ENCODE results near the gene CLASP1.
A peak's percentile ranks its signal among the peaks of the same experiment; 100 is the strongest.
"Not testable (repeated sequence)": the region's sequence is repeated elsewhere in the genome, so short reads cannot be mapped to it uniquely, and the experiment has no call there.

The CLASP1 gene

GRCh38 chr2:121562269-121563176, 86.7 kb downstream of the CLASP1 start:
- Mint-ChIP-seq H3K36me3 (peaks cover 20% of the 10 kb centered on the region), H3K27ac (peak overlapping the region; percentile 71), H3K27me3 (no peaks in the 10 kb centered on the region), H3K4me3 (no peak overlapping the region), H3K4me1 (peaks cover 44% of the 10 kb centered on the region), H3K9me3 (no peaks in the 10 kb centered on the region)
- ATAC-seq: no peak

DNA sequence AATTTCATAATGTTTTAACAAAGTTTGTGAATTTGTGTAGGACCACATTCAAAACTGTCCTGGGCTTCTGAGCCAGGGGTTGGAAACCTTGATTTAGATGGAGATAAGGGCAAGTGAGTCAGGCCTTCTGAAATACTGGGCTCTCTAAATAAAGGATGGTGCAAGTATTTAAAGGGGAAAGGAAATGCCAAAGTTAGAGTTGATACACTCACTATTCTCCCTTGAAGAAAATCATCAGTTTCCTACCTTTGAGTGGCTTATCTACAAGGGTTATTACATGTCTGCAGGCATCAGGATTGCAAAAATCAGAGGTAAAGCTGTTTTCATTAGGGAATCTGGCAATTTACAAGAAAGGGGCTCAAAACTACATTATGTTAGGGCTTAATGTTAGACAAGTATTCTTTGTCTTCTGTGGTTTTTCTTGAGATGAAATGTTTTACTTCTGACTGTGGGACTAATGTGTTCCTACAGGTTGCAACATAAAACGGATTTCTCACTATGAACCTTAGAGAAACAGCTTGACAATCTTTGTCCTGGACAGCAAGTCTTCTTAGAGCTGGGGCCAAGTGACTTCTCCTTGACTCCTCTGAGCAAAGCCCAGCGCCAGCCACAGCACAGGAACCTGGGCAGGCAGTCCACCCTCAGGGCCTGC, 87.5 kb downstream of the CLASP1 start:
- H3K36me3 Mint-ChIP-seq: peaks cover 20% of the 10 kb centered on the region
- H3K27ac Mint-ChIP-seq: no peak overlapping the region
- no peak for ATAC-seq
- H3K4me3 Mint-ChIP-seq: no peak overlapping the region
- no peaks in the 10 kb centered on the region for H3K27me3 Mint-ChIP-seq
- no peaks in the 10 kb centered on the region for H3K9me3 Mint-ChIP-seq
- peaks cover 44% of the 10 kb centered on the region for H3K4me1 Mint-ChIP-seq

DNA sequence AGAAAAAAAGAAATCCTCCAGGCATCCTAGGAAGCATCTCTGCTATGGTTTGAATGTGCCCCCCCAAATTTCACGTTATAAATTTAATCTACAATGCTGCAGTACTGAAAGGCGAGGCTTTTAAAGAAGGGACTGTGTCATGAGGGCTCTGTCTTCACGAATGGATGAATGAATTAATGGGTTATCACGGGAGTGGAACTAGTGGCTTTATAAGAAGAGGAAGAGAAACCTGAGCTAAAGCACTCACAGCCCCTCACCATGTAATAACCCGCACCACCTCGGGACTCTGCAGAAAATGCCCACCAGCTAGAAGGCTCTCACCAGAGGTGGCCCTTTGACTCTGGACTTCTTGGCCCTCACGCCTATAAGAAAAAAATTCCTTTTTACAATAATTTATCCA, 90.9 kb downstream of the CLASP1 start:
- peaks cover 11% of the 10 kb centered on the region for H3K36me3 Mint-ChIP-seq
- no peaks in the 10 kb centered on the region for H3K27me3 Mint-ChIP-seq
- peak; percentile 78 for ATAC-seq
- peaks cover 50% of the 10 kb centered on the region for H3K4me1 Mint-ChIP-seq
- H3K4me3 Mint-ChIP-seq: no peak overlapping the region
- no peaks in the 10 kb centered on the region for H3K9me3 Mint-ChIP-seq
- peak overlapping the region; percentile 48 for H3K27ac Mint-ChIP-seq

DNA sequence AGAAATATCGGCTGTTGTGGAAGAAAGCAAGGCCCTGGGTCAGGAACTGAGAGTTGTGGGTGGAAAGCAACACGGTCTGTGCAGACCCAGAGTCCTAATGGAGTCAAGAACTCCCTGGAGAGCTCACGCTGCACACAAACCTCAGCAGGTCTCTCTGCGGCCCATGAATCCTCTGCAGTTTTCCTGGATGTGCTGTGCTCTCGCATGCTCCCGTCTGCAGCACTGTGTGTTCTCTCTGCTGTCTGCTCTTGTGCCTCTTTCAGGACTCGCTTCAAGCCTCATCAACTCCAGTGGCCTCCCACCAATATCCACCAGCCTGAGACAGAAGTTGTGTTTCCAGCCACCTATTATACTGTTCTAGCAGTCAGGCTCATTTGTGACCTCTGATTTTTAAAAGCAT, 94.3 kb downstream of the CLASP1 start:
- peaks cover 20% of the 10 kb centered on the region for H3K36me3 Mint-ChIP-seq
- peaks cover 2% of the 10 kb centered on the region for H3K9me3 Mint-ChIP-seq
- no peak overlapping the region for H3K27ac Mint-ChIP-seq
- H3K4me3 Mint-ChIP-seq: no peak overlapping the region
- ATAC-seq: no peak
- H3K27me3 Mint-ChIP-seq: no peaks in the 10 kb centered on the region
- H3K4me1 Mint-ChIP-seq: peaks cover 66% of the 10 kb centered on the region

GRCh38 chr2:121552477-121553180, 96.6 kb downstream of the CLASP1 start:
- not testable (repeated sequence) for ATAC-seq, H3K27ac Mint-ChIP-seq, H3K4me3 Mint-ChIP-seq, H3K9me3 Mint-ChIP-seq, H3K27me3 Mint-ChIP-seq
- peaks cover 37% of the 10 kb centered on the region for H3K36me3 Mint-ChIP-seq
- peaks cover 71% of the 10 kb centered on the region for H3K4me1 Mint-ChIP-seq

GRCh38 chr2:121550669-121551068, 98.6 kb downstream of the CLASP1 start:
- peaks cover 33% of the 10 kb centered on the region for H3K36me3 Mint-ChIP-seq
- H3K9me3 Mint-ChIP-seq: peaks cover 5% of the 10 kb centered on the region
- no peak overlapping the region for H3K4me3 Mint-ChIP-seq
- H3K4me1 Mint-ChIP-seq: peaks cover 70% of the 10 kb centered on the region
- no peaks in the 10 kb centered on the region for H3K27me3 Mint-ChIP-seq
- no peak for ATAC-seq
- no peak overlapping the region for H3K27ac Mint-ChIP-seq

- H3K4me1 Mint-ChIP-seq: peaks cover 67% of the 10 kb centered on the region
- peaks cover 28% of the 10 kb centered on the region for H3K36me3 Mint-ChIP-seq
- peaks cover 2% of the 10 kb centered on the region for H3K9me3 Mint-ChIP-seq
- no peak for ATAC-seq
- no peak overlapping the region for H3K27ac Mint-ChIP-seq
- H3K27me3 Mint-ChIP-seq: no peaks in the 10 kb centered on the region
- no peak overlapping the region for H3K4me3 Mint-ChIP-seq
Observed at GRCh38 chr2:121547646-121548045, 101.6 kb downstream of the CLASP1 start.

GRCh38 chr2:121545913-121546312, 103.3 kb downstream of the CLASP1 start:
- Mint-ChIP-seq H3K9me3 (peaks cover 2% of the 10 kb centered on the region), H3K4me1 (peaks cover 50% of the 10 kb centered on the region), H3K27ac (no peak overlapping the region), H3K36me3 (peaks cover 24% of the 10 kb centered on the region), H3K27me3 (no peaks in the 10 kb centered on the region), H3K4me3 (no peak overlapping the region)
- ATAC-seq: no peak

DNA sequence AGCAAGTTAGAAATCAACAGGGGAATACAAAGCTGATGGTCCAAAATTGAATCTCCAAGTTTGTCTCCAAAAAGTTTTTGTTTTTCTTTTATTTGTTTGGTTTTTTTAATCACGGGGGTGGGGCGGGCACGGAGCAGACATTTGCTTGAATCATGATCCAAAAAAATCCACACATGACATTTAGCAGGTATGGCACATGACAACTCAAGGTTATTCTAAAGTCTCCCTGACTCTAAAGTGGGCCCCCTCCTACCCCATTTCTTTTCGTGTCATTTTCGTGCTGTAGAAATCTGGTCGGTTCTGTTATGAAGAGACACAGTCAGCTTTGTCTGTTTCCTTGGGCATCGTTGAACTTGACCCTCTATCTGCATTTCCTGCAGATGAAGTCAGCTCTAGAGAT, 104.0 kb downstream of the CLASP1 start:
- H3K4me1 Mint-ChIP-seq: peaks cover 43% of the 10 kb centered on the region
- no peak overlapping the region for H3K27ac Mint-ChIP-seq
- H3K9me3 Mint-ChIP-seq: peaks cover 2% of the 10 kb centered on the region

GRCh38 chr2:121541495-121541894, 107.8 kb downstream of the CLASP1 start:
- peaks cover 42% of the 10 kb centered on the region for H3K4me1 Mint-ChIP-seq
- H3K9me3 Mint-ChIP-seq: no peaks in the 10 kb centered on the region
- H3K27ac Mint-ChIP-seq: no peak overlapping the region
- H3K27me3 Mint-ChIP-seq: no peaks in the 10 kb centered on the region
- no peak overlapping the region for H3K4me3 Mint-ChIP-seq
- no peaks in the 10 kb centered on the region for H3K36me3 Mint-ChIP-seq
- no peak for ATAC-seq

More for the DNA sequence above, 104.0 kb downstream of the CLASP1 start:
- peaks cover 19% of the 10 kb centered on the region for H3K36me3 Mint-ChIP-seq
- H3K4me3 Mint-ChIP-seq: no peak overlapping the region
- H3K27me3 Mint-ChIP-seq: no peaks in the 10 kb centered on the region
- ATAC-seq: no peak

DNA sequence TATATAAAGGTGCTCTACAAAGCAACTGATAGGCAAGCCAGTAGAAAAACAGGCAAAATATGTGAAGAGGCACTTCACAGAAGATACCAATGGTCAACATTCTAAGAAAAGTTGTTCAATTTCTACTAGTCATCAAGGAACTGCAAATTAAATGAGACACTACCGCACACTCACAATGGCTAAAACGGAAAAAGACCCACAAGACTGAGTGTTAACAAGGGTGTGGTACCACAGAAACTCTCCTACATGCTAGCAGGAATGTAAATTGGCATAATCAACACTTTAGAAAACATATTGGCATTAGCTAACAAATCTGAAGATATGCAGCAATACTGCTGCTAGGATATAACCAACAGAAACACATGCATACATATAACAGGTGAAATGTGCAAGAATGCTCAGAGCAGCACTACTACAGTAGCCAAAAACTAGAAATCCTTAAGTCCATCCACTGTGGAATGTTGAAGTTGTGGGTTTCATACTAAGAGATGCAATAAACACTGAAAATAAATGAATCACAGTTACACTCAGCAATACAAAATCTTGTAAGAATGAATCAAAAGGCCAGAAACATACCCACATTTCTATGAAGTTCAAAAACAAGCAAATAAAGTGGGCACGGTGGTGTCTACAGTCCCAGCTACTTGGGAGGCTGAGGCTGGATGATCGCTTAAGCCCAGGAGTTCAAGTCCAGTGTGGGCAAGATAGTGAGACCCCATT, 109.4 kb downstream of the CLASP1 start:
- Mint-ChIP-seq H3K27me3 (no peaks in the 10 kb centered on the region), H3K4me1 (peaks cover 42% of the 10 kb centered on the region), H3K9me3 (no peaks in the 10 kb centered on the region), H3K4me3 (no peak overlapping the region), H3K36me3 (peaks cover 6% of the 10 kb centered on the region), H3K27ac (no peak overlapping the region)
- ATAC-seq: no peak

- H3K4me3 Mint-ChIP-seq: no peak overlapping the region
- peaks cover 6% of the 10 kb centered on the region for H3K36me3 Mint-ChIP-seq
- no peaks in the 10 kb centered on the region for H3K27me3 Mint-ChIP-seq
Observed at GRCh38 chr2:121536850-121537557, 112.3 kb downstream of the CLASP1 start.

DNA sequence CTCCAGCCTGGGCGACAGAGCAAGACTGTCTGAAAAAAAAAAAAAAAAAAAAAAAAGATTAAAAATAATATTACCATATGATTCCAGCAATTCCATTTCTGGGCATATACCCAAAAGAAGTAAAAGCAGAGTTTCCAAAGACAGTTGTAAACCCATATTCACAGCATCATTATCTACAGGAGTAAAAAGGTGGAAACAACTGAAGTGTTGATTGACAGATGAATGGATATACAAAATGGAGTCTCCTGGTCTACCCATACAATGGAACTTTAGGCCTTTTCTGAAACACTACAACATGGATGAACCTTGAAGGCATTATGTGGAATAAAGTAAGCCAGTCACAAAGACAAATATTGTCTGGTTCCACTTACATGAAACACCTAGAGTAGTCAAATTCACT, 112.9 kb downstream of the CLASP1 start:
- Mint-ChIP-seq H3K4me3 (no peak overlapping the region), H3K27me3 (no peaks in the 10 kb centered on the region), H3K27ac (no peak overlapping the region), H3K36me3 (peaks cover 6% of the 10 kb centered on the region), H3K4me1 (peaks cover 60% of the 10 kb centered on the region), H3K9me3 (no peaks in the 10 kb centered on the region)
- no peak for ATAC-seq

More at GRCh38 chr2:121536850-121537557, 112.3 kb downstream of the CLASP1 start:
- Mint-ChIP-seq H3K27ac (no peak overlapping the region), H3K9me3 (no peaks in the 10 kb centered on the region), H3K4me1 (peaks cover 55% of the 10 kb centered on the region)
- ATAC-seq: no peak

- Mint-ChIP-seq H3K36me3 (peaks cover 9% of the 10 kb centered on the region), H3K27ac (no peak overlapping the region), H3K9me3 (no peaks in the 10 kb centered on the region), H3K27me3 (no peaks in the 10 kb centered on the region), H3K4me3 (no peak overlapping the region), H3K4me1 (peaks cover 61% of the 10 kb centered on the region)
- ATAC-seq: no peak
Observed at GRCh38 chr2:121534007-121534406, 115.3 kb downstream of the CLASP1 start.

All from stimulated activated memory B cell treated with anti-CD40 and anti-IgM and Interleukin-4, amounts not matched to agents 10 μg/mL and 1 μg/mL and 100 μg/mL, for 72 hours (primary cell).